Hematopoietic multipotent progenitor cell treated with erythropoietin and hydrocortisone succinate and interleukin-3 and kit ligand, for 8 days (in vitro differentiated cells): ENCODE results near the gene MAMDC4.
"Not testable (repeated sequence)": the region's sequence is repeated elsewhere in the genome, so short reads cannot be mapped to it uniquely, and the experiment has no call there.

ENCODE experiments used
- DNase-seq: peaks from one replicate; pipeline ENCODE4 v3.0.0-alpha.2; 2015

The MAMDC4 gene

GRCh38 chr9:136862849-136863622 lies 10.9 kb downstream of the MAMDC4 start:
- no peak for DNase-seq

DNA sequence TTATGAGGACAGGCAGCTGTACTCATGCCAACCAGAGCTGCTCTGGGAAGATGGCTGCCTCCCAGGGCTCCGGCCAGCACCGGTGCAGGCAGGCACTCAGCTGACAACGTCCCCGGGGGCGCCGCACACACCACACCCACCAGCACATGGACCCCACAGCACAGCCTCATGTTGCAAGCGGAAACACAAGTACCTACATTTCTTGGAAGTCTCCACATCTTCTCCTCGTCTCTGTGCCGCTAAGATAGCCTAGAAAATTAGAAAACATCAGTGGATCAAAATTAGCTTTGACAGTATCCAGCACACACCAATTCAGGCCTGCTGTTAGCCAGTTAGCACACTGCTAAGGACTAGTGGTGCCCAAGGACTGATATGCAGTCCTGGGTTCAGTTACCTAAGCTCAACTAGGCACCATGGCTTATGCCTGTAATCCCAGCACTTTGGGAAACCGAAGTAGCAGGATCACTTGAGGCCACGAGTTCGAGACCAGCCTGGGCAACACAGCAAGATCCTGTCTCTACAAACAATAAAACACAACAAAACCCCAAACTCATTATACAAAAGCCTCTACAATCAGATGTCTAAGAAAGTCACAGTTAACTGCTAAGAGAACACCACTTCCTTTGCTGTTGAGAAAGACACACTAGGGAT lies 11.6 kb downstream of the MAMDC4 start:
- no peak for DNase-seq

DNA sequence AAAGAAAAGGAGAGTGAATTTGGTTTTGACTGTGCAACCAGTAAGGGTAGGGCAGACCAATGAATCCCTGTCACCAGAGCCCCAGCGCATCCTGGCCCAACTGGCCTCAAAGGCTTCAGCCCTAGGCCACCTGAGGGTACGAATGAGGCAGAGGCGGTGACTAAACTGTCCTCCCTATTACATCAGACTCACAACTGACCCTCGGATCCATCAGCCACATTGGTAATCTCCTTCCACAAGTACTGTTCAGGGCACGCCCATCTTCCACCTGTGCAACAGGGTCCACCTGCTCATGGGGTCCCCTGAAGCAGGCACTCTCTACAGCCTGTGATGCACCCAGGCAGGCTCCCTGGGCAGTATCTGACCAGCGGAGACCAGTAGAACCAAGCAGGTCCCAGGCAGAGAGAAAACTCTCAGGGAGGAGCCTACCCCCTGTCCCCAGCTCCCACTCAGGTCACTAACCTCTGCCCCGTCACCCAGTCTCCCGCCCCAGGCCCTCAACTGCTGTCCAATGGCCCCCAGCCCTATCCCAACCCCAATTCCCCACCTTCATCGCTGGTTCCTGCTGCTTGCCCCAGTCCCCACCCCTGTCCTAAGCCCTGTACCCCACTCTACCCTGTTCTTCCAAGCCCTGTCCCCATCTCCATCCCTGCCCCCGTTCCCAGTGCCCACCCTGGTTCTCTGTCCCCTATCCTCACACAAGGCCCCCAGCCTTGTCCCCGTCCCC lies 13.1 kb downstream of the MAMDC4 start:
- no peak for DNase-seq

DNA sequence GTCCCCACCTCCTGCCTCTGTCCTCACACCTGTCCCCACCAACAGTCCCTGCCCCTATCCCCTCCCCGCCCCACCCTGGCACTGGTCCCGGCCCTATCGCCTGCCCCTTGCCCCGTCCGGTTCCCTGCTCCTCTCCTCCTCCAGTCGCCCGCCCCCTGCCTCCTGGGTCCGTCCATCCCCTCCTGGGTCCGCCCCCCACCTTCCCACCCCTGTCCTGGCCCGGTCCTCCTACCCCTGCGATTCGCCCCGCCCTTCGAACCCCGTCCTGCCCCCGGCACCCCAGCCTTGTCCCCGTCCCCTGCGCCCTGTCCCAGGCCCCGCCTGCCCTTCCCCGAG lies 13.6 kb downstream of the MAMDC4 start:
- DNase-seq: no peak

DNA sequence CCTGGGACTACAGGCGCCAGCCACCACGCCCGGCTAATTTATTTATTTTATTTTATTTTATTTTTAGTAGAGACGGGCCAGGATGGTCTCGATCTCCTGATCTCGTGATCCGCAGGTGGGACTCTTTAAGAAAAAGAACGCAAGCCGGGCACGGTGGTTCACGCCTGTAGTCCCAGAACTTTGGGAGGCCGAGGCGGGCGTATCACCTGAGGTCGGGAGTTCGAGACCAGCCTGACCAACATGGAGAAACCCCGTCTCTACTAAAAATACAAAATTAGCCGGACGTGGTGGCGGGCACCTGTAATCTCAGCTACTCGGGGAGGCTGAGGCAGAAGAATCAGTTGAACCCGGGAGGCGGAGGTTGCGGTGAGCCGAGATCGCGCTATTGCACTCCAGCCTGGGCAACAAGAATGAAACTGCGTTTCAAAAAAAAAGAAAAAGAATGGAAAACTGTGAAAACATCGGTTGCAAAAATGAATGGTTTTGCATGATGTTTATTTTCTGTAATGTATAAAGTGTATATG lies 14.8 kb downstream of the MAMDC4 start:
- DNase-seq: not testable (repeated sequence)

DNA sequence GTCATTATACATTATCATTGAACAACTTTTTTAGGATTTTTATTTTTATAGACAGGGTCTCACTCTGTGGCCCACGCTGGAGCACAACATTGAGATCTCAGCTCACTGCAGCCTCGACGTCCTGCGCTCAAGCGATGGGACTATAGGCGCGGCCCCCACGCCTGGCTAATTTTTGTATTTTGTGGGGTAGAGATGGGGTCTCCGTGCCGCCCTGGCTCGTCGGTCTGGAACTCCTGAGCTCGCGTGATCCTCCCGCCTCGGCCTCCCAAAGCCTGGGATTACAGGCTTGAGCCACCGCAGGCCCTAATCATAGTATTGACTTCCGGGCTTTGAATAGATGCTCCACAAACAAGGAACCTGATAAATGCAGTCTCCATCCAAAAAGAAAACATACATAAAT lies 15.3 kb downstream of the MAMDC4 start:
- DNase-seq: no peak

GRCh38 chr9:136867917-136868316 lies 15.8 kb downstream of the MAMDC4 start:
- DNase-seq: no peak

DNA sequence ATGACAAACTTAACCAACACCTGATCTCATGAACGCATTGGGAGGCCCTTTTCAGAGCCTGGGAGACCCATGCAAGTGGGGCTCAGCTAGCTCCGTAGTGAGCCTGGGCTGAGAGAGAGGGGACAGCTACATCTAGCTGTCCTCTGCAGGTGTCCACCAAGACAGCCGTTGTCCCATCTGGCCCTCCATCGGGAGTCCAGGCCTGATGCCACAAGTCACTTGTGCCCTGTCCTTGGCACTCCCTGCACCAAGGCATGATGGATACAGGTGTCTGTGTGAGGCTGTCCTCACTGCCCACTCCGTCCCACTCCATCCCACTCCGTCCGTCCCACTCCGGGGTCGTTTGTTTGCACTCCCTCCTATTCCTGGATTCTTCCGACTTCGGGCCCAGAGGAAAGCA lies 16.5 kb downstream of the MAMDC4 start:
- no peak for DNase-seq

DNA sequence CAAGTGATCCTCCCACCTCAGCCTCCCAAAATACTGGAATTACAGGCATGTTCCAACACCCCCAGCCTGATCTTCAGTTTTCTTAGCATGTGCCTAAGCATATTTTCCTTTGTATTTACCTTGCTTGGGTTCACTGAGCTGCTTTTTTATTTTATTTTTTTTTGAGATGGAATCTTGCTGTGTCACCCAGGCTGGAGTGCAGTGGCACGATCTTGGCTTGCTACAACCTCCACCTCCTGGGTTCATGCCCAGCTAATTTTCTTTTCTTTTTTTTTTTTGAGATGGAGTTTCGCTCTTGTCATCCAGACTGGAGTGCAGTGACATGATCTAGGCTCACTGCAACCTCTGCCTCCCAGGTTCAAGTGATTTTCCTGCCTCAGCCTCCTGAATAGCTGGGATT lies 17.5 kb downstream of the MAMDC4 start:
- not testable (repeated sequence) for DNase-seq

- DNase-seq: no peak
Measured at GRCh38 chr9:136875155-136875554, 23.0 kb downstream of the MAMDC4 start.

DNA sequence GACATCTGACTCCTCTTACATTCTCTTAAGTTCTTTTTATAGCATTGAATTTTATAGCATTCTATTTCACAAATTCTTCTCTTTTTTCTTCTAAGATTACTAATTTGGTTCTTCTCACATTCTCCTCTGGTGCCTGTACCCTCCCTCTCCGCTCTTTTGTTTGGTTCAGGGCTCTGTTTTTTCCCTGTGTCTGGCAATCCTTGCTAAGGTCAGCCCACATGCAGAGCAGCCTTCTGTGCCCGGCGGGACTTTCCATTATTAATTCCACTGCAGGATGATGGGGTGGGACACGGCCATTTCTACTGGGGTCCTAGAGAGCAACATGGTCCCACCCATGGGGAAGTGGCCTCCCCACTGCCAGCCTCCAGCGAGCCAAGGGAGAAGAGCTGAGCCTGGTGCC lies 24.3 kb downstream of the MAMDC4 start:
- DNase-seq: no peak

- no peak for DNase-seq
Measured at GRCh38 chr9:136880651-136881050, 28.5 kb downstream of the MAMDC4 start.

DNA sequence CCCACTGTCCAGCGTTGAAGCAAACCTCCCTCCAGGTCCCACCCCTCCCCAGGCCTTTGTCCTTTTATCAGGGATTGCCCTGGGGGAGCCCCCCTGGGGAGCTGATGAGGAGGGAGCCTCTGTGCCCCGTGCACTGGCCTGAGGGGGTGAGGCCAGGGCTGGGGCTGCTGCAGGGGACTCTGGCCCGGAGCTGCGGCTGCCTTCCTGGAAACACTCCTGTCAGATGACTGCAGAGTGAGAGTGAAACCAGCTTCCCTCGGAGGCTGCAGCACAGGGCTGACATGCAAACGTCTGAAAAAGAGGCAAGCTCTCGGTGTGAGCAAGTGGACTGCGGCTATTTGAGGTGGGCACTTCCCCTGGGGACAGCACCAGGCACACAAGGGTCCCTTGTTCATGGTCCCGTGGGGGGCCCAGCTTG lies 29.6 kb downstream of the MAMDC4 start:
- DNase-seq: peak; percentile 28

DNA sequence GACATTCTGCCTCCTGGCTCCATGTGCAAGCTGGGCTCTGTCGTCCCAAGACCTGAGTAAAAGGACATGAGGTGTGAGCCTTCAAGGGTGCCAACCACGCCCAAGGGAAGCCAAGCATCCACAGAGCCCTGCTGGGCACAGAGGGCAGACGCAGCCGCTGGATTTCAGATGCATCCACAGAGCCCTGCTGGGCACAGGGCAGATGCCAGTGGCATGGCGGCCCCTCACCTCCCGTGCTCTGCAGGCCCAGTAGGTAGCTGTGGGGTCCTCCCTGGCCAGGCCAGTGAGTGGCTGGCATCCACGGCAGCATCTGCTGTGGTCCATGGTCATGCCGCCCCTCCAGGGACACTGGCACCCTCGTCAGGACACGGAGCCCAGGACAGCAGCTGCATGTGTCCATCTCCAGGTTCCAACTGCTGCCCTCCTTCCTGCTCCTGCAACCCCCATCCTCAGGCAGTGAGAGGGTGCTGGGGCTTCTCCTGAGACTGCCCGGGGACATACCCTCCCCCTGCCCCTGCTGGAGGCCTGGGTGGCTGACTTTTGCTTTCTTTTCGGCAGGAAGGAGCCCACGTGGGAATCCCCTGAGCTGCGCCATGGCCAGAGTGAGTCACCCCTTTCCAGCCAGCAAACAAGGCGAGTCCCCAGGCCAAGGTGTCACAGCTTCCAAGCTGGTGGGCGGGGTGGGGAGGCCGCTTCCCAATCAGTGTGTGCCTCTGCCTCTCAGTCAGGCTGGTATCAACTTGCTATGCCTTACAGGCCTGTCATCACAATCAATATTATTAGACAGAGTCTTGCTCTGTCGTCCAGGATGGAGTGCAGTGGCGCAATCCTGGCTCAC lies 30.2 kb downstream of the MAMDC4 start:
- peak; percentile 63 for DNase-seq

DNA sequence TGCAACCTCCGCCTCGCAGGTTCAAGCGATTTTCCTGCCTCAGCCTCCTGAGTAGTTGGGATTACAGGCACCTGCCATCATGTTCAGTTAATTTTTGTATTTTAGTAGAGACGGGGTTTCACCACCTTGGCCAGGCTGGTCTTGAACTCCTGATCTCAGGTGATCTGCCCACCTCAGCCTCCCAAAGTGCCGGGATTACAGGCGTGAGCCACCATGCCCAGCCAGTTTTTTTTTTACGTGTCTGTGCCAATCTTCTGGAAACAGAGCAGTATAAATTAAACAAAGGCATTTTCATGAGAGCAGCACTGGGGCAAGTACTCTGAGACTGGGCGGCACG lies 30.8 kb downstream of the MAMDC4 start:
- DNase-seq: not testable (repeated sequence)

GRCh38 chr9:136883670-136884069 lies 31.5 kb downstream of the MAMDC4 start:
- not testable (repeated sequence) for DNase-seq

DNA sequence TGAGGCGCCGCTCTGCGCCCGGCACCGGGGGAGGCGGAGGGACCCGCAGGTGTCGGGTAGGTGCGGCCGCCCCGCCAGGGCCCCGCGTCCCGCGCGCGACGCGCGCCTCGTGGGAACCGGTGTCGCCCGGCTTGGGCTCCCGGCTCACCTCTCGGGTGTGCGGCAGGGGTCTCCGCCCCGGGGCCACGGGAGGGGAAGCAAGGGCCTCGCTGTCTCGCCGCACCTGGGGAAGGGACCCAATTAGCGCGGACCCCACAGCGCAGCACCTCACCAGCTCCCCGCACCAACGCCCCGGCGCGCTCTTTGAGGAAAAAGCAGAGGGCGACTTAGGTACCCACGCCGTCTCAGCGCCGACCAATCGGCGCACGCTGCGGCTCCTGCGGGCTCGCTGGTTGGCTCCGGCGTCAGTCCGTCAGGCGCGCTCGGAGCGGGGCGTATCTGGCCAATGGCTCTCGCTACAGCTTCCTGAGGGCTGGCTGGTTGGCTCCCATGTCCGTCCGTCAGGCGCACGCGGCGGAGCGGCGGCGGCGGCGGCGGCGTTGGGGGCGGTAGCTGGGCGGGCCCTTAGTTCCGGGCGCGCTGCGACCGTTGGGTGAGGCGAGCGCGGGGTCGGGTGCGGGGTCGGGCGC lies 33.9 kb downstream of the MAMDC4 start, which contains the start of gene TRAF2:
TRAF2 (plus strand) TSS at position 567 of the 629 bp plus-strand sequence. CDS start 12,225 bp downstream, outside the sequence.
- DNase-seq: peak; percentile 98

DNA sequence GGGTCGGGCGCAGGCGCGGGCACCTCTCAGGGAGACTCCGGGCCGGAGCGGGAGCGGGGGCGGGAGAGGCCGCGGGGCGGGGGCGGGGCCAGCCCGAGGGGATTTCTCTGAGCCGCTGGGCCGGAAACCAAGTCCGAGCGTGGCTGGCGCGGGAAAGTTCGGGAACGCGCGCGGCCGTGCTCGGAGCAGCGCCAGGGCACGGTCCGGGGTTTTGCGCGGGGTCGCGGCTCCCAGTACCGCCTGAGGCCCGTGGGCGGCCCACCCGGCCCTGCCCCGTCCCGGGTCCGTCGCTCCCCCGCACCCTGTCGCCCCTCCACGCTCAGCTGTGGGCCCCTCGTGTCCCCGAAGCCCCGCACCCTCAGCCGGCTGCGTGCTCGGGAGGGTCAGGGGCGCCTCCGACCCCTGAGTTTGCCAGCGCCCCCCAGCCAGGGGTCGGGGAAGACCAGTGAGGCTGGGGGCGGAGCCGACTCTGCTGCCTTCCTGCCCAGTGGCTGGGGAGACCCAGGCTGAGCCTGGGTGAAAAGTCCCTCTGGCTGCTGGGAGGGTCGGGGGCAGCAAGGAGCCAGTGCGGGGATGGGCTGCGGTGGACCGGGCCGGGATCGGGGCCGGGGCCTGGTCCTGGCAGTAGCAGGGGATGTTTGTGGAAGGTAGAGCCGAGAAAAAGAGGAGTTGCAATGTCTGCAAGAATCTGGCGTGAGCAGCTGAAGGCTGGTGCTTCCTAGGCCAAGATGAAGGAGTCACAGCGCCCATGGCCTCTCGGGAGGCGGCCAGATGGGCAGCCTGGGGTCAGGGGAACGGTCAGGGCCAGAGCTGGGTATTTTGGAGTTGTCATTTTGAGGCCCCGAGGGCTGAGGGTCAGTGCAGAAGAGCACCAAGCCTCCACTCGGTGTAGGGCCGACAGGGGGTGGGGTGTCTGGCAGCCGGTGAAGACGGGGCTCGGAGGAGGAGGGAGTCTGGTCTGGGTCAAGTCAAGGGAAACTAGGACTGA lies 34.8 kb downstream of the MAMDC4 start:
- DNase-seq: no peak

- no peak for DNase-seq
Measured at GRCh38 chr9:136888454-136888853, 36.3 kb downstream of the MAMDC4 start.

GRCh38 chr9:136889858-136890257 lies 37.7 kb downstream of the MAMDC4 start:
- no peak for DNase-seq

GRCh38 chr9:136890661-136891060 lies 38.5 kb downstream of the MAMDC4 start:
- no peak for DNase-seq
